ENCODE data around the gene HOXC4. TPM values are rescaled to one million over a fixed set of nuclear protein-coding genes. Genes with fewer than 3 reads are reported as not detected.

The HOXC4 gene
- total RNA-seq, 2 experiments from 2014 or later = not detected

DNA sequence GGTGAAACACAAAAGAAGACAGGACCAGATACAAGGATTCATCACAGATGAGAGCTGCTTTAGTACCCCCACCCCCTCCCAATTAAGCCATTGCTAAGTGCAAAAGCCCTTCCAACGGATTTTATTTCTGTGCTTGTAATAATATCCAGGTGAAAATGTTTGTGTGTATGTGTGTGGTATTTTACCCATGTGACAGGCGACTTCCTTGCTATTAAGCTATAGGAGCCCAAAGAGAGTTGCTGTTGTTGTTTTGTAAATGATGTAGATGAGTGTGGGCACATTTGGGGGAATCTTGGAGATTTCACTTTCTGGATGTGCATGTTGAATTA, 3.2 kb upstream of the HOXC4 start:
- no peaks in the 10 kb centered on the region for H3K36me3 Mint-ChIP-seq (ENCODE audit: low read depth)
- CTCF ChIA-PET = interaction anchor here (0.6 to 1.0 kb wide), 2 partner anchors 18 to 141 kb away, joined by 3 read pairs; partner anchors contain the start of gene HOXC5
- peaks cover 97% of the 10 kb centered on the region for H3K27me3 Mint-ChIP-seq
- Histone ChIP-seq H3K9me3 (ENCODE audit: control insufficient read depth in 1 of 2, insufficient read depth in 1 of 2, low read length in 2 of 2) (peaks cover 0 to 29% of the 10 kb centered on the region in 2 experiments), H3K27me3 (ENCODE audit: control insufficient read depth in 1 of 2, insufficient read depth in 2 of 2, low read length in 2 of 2) (peaks cover 91 to 92% of the 10 kb centered on the region in 2 experiments), H3K36me3 (ENCODE audit: insufficient read depth, low read length) (no peaks in the 10 kb centered on the region), H3K27ac (ENCODE audit: low read depth in 1 of 2, low read length in 2 of 2) (no peak overlapping the region), H3K4me1 (ENCODE audit: insufficient read depth, low read length) (peaks cover 53% of the 10 kb centered on the region), H3K4me3 (ENCODE audit: low read length) (no peak overlapping the region)
- intact Hi-C loops (cut with DNase I, micrococcal nuclease) = no loop called here
- H3K4me3 Mint-ChIP-seq = no peak overlapping the region
- H3K4me1 Mint-ChIP-seq (ENCODE audit: low read depth) = peaks cover 48% of the 10 kb centered on the region
- POLR2A ChIA-PET = interaction anchor here (0.7 kb wide), 1 partner anchor 33 kb away, joined by 3 read pairs; no protein-coding TSS in a partner anchor
- TF ChIP-seq, protein P1, sequence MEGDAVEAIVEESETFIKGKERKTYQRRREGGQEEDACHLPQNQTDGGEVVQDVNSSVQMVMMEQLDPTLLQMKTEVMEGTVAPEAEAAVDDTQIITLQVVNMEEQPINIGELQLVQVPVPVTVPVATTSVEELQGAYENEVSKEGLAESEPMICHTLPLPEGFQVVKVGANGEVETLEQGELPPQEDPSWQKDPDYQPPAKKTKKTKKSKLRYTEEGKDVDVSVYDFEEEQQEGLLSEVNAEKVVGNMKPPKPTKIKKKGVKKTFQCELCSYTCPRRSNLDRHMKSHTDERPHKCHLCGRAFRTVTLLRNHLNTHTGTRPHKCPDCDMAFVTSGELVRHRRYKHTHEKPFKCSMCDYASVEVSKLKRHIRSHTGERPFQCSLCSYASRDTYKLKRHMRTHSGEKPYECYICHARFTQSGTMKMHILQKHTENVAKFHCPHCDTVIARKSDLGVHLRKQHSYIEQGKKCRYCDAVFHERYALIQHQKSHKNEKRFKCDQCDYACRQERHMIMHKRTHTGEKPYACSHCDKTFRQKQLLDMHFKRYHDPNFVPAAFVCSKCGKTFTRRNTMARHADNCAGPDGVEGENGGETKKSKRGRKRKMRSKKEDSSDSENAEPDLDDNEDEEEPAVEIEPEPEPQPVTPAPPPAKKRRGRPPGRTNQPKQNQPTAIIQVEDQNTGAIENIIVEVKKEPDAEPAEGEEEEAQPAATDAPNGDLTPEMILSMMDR (IDR thresholded peaks at IDR 0.05) = no peak
- DNase-seq (no peak), ATAC-seq (ENCODE audit: poor library complexity) (no peak)
- no peak overlapping the region for H3K27ac Mint-ChIP-seq
- no peaks in the 10 kb centered on the region for H3K9me3 Mint-ChIP-seq

DNA sequence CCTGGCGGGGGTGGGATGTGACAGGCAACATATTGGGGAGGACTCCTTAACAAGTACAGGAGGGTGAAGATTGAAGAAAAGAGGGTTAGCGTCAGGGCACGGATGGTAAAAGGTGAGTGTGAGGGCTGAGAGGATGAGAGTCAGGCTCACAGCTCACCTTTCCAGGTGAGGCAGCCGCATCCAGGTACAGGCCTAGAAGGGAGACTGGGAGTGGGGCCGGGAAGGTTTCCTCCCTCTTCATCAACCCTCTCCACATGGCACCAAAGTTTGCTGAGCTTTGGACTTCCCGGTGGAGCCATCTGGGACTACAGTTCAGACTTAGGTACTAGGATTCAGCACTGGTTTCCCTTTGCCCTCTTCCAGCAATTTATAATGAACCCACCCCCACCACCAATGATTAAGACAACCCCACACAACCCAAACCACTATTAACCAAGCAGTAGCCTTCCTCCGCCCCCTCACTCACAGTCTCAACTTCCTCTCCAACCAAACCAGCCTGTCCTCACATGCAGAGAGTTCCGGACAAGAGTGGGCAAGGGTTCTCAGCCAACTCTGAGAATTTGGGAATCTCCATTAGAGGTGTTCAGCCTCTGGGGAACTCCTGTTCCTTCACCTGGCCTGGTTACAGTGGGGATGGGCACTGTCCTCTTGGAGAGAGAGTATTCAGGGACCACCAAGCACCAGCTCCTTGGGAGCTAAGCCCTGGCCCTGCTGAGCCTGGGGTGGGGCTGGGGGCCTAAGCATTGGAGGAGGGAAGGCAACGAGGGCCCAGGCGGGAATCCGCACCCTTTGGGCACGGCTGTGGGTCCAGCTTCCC, 2.4 kb upstream of the HOXC4 start:
- ChIA-PET POLR2A (interaction anchor here (0.7 kb wide), 1 partner anchor 34 kb away, joined by 3 read pairs; no protein-coding TSS in a partner anchor), CTCF (interaction anchor here (0.6 to 1.0 kb wide), 2 partner anchors 19 to 140 kb away, joined by 3 read pairs; partner anchors contain the start of gene HOXC5)
- Mint-ChIP-seq H3K27me3 (peaks cover 97% of the 10 kb centered on the region), H3K36me3 (ENCODE audit: low read depth) (no peaks in the 10 kb centered on the region), H3K4me3 (no peak overlapping the region), H3K27ac (no peak overlapping the region), H3K9me3 (no peaks in the 10 kb centered on the region), H3K4me1 (ENCODE audit: low read depth) (peaks cover 48% of the 10 kb centered on the region)
- TF ChIP-seq, protein P1 (IDR thresholded peaks at IDR 0.05) = no peak
- Histone ChIP-seq H3K27ac (ENCODE audit: low read depth in 1 of 2, low read length in 2 of 2) (no peak overlapping the region), H3K36me3 (ENCODE audit: insufficient read depth, low read length) (no peaks in the 10 kb centered on the region), H3K4me1 (ENCODE audit: insufficient read depth, low read length) (peaks cover 53% of the 10 kb centered on the region), H3K27me3 (ENCODE audit: control insufficient read depth in 1 of 2, insufficient read depth in 2 of 2, low read length in 2 of 2) (peaks cover 84 to 92% of the 10 kb centered on the region in 2 experiments), H3K4me3 (ENCODE audit: low read length) (no peak overlapping the region), H3K9me3 (ENCODE audit: control insufficient read depth in 1 of 2, insufficient read depth in 1 of 2, low read length in 2 of 2) (peaks cover 0 to 25% of the 10 kb centered on the region in 2 experiments)
- DNase-seq = no peak
- ATAC-seq (ENCODE audit: poor library complexity) = no peak
- intact Hi-C loops (cut with DNase I, micrococcal nuclease) = no loop called here

DNA sequence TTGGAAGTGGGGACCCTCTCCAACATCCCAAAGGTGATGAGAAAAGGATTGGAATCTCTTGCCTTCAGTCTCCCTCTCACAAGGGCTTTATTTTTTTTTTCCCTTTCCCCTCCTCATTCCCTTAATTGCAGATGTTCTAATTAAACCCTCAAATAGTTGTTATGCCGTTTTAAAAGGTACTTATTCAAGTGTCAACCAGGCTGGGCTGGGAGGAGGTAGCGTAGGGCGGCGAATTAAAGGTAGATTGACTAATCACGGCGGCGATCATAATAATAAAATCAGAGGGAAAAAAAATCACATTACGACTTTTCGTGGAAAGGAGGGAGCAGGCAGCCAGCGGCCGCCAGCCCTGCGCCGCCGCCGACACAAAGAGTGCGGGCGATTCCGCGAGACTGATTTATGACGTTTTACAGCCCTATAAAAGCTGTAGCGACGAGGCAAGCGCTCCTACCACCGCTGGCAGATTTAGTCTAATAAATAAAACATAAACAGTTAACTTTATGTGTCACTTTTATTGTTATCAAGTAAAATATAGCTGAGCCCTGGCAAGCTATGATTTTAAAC, 1.7 kb upstream of the HOXC4 start:
- ChIA-PET POLR2A (interaction anchor here (0.6 to 1.0 kb wide), 2 partner anchors 46 to 325 kb away, joined by 3 to 4 read pairs; no protein-coding TSS in a partner anchor), CTCF (interaction anchor here (0.5 to 1.2 kb wide), 3 partner anchors 20 to 1931 kb away, joined by 3 to 4 read pairs (median 4); no protein-coding TSS in a partner anchor)
- H3K4me1 Mint-ChIP-seq (ENCODE audit: low read depth) = peaks cover 47% of the 10 kb centered on the region
- H3K27ac Mint-ChIP-seq = no peak overlapping the region
- Histone ChIP-seq H3K4me1 (ENCODE audit: insufficient read depth, low read length) (peaks cover 49% of the 10 kb centered on the region), H3K9me3 (ENCODE audit: control insufficient read depth in 1 of 2, insufficient read depth in 1 of 2, low read length in 2 of 2) (peaks cover 0 to 20% of the 10 kb centered on the region in 2 experiments), H3K4me3 (ENCODE audit: low read length) (no peak overlapping the region), H3K27me3 (ENCODE audit: control insufficient read depth in 1 of 2, insufficient read depth in 2 of 2, low read length in 2 of 2) (peaks cover 77 to 91% of the 10 kb centered on the region in 2 experiments), H3K27ac (ENCODE audit: low read depth in 1 of 2, low read length in 2 of 2) (no peak overlapping the region), H3K36me3 (ENCODE audit: insufficient read depth, low read length) (no peaks in the 10 kb centered on the region)
- TF ChIP-seq, protein P1 (IDR thresholded peaks at IDR 0.05) = no peak
- intact Hi-C loops (cut with DNase I, micrococcal nuclease) = no loop called here
- H3K36me3 Mint-ChIP-seq (ENCODE audit: low read depth) = no peaks in the 10 kb centered on the region
- H3K4me3 Mint-ChIP-seq = peak overlapping the region; percentile 39
- H3K27me3 Mint-ChIP-seq = peaks cover 95% of the 10 kb centered on the region
- no peak for ATAC-seq (ENCODE audit: poor library complexity)
- no peaks in the 10 kb centered on the region for H3K9me3 Mint-ChIP-seq
- DNase-seq = peak in 1 of 14 experiments; percentile 17

Data from CD4-positive, alpha-beta T cell (primary cell).